ENCODE data around the gene AGPAT3. TPM values are rescaled to one million over a fixed set of nuclear protein-coding genes. Genes with fewer than 3 reads are reported as not detected.

The AGPAT3 gene
- polyA plus RNA-seq, 1 donor: 83.0 TPM

DNA sequence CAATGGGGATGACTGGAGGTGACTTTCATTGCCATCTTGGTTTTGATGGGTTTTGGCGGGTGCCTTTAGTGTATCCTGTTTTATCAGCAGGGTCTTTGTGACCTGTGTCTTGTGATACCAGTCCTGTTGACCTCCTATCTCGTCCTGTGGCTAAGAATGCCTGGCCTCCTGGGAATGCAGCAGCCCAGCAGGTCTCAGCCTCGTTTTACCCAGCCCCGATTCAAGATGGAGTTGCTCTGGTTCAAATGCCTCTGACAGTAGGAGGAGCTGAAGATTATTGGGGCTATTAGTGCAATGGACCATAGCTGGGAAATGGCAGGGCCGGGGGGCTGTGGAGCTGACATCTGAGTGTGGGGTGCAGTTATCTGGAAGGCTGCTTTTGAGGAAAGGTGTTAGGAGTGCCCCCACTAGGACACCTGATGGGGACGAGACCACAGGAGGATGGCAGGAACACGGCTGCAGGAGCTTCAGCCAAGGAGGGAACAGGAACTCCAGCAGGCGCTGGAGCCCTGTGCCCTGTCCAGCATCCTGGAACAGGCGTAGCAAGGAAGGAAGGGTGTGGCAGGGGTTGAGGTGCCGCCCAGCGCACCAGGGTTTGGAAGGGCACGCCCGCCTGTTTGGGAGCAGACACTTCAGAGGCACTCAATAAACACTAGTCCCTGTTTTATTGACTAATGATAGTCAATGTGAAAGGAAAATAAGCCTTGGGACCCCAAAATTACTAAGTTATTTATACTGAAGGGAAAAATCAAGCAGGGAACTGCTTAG, 15.3 kb upstream of the AGPAT3 start:
- Histone ChIP-seq H3K27ac (ENCODE audit: low read length) (no peak overlapping the region), H3K36me3 (ENCODE audit: control insufficient read depth, insufficient read depth, low read length) (no peaks in the 10 kb centered on the region), H3K9me3 (ENCODE audit: control insufficient read depth, low read depth, low read length) (no peaks in the 10 kb centered on the region), H3K4me1 (ENCODE audit: control insufficient read depth, insufficient read depth, low read length) (no peaks in the 10 kb centered on the region), H3K4me3 (ENCODE audit: low read length) (no peak overlapping the region), H3K27me3 (ENCODE audit: control insufficient read depth, insufficient read depth, low read length) (no peaks in the 10 kb centered on the region)
- WGBS (ENCODE audit: insufficient coverage, low lambda C conversion rate): no CpG with 5 or more reads among the region's 13 CpGs
- no peak for DNase-seq

DNA sequence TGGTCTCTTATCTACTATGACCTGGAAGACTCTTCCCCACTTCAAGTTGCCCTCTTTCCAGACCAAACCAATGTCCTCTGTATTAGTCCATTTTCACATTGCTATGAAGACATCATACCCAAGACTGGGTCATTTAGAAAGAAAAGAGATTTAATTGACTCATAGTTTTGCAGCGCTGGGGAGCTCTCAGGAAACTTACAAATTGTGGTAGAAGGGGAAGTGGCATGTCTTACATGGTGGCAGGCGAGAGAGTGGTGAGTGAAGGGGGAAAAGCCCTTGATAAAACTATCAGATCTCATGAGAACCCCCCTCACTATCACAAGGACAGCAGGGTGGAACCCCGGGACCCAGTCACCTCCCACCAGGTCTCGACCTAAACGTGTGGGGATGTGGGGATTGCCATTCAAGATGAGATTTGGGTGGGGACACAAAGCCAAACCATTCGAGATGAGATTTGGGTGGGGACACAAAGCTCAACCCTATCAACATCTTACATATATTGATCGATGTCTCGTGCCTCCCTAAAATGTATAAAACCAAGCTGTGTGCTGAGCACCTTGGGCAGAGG, 14.2 kb upstream of the AGPAT3 start:
- no peaks in the 10 kb centered on the region for H3K4me1 ChIP-seq (ENCODE audit: control insufficient read depth, insufficient read depth, low read length)
- DNase-seq: no peak
- no peak overlapping the region for H3K4me3 ChIP-seq (ENCODE audit: low read length)
- H3K9me3 ChIP-seq (ENCODE audit: control insufficient read depth, low read depth, low read length): no peaks in the 10 kb centered on the region
- H3K27me3 ChIP-seq (ENCODE audit: control insufficient read depth, insufficient read depth, low read length): no peaks in the 10 kb centered on the region
- no peaks in the 10 kb centered on the region for H3K36me3 ChIP-seq (ENCODE audit: control insufficient read depth, insufficient read depth, low read length)
- H3K27ac ChIP-seq (ENCODE audit: low read length): no peak overlapping the region
- WGBS (ENCODE audit: insufficient coverage, low lambda C conversion rate): no CpG with 5 or more reads among the region's 8 CpGs

DNA sequence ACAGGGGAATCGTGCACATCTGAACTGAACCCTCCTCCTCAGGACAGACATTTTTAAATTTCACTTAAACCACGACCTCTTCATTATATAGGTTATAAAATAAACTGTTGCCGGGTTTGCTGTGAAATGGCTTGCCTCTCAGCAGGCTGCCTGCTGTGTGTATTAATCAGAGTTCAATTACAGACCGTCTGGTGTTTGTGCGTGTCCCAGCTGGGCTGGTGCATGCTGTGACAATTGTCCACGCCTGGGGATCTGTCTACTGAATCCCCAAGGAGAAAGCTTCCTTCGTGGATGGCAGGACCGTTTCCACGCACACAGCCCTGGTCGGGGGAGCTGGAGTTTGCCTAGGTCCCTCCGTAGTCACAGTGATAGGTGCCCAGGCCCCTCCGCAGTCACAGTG, 13.4 kb upstream of the AGPAT3 start:
- Histone ChIP-seq H3K4me3 (ENCODE audit: low read length) (no peak overlapping the region), H3K4me1 (ENCODE audit: control insufficient read depth, insufficient read depth, low read length) (no peaks in the 10 kb centered on the region), H3K9me3 (ENCODE audit: control insufficient read depth, low read depth, low read length) (no peaks in the 10 kb centered on the region), H3K36me3 (ENCODE audit: control insufficient read depth, insufficient read depth, low read length) (no peaks in the 10 kb centered on the region), H3K27me3 (ENCODE audit: control insufficient read depth, insufficient read depth, low read length) (no peaks in the 10 kb centered on the region), H3K27ac (ENCODE audit: low read length) (no peak overlapping the region)
- WGBS (ENCODE audit: insufficient coverage, low lambda C conversion rate): no CpG with 5 or more reads among the region's 12 CpGs
- DNase-seq: no peak

DNA sequence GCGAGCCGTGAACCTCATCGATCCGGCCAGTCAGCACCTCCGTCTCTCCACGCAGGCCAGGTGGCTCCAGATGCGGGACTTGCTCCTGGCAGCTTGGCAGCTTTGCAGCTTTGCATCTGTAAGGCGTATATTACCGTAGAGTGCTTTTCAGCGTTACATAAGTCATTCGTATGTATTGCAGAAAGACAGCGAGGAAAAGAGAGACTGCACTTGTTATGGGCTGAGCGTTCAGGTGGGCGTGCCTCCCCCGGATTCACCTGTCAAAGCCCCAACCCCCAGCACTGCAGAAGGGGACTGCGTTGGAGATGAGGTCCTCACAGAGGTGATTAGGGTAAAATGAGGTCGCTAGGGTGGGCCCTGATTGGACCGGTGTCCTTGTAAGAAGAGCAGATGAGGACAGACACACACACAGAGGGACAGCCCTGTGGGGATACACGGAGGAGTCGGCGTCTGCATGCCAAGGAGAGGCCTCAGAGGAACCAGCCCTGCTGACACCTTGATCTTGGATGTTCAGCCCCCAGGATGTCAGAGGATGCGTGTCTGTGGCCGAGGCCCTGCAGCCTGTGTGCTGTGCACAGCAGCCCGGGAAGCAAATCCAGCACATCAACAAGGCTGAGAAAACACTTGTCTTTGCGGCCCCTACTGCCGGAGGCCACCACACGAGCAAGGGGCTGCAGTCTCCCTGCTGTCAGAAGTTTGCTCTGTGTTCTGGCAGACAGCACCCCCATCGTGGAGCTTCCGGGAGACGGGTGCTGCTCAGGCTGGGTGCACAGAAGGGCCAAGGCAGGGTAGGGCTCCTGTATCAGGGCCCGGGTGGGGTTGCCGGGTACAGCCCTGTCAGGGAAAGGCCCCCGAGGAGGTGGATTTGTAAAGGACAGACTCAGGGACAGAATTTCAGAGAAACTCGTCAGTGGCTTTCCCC, 10.9 kb upstream of the AGPAT3 start:
- H3K4me3 ChIP-seq (ENCODE audit: low read length): no peak overlapping the region
- no peak for DNase-seq
- H3K27ac ChIP-seq (ENCODE audit: low read length): no peak overlapping the region
- H3K9me3 ChIP-seq (ENCODE audit: control insufficient read depth, low read depth, low read length): no peaks in the 10 kb centered on the region
- H3K27me3 ChIP-seq (ENCODE audit: control insufficient read depth, insufficient read depth, low read length): no peaks in the 10 kb centered on the region
- no peaks in the 10 kb centered on the region for H3K36me3 ChIP-seq (ENCODE audit: control insufficient read depth, insufficient read depth, low read length)
- no peaks in the 10 kb centered on the region for H3K4me1 ChIP-seq (ENCODE audit: control insufficient read depth, insufficient read depth, low read length)
- WGBS (ENCODE audit: insufficient coverage, low lambda C conversion rate): no CpG with 5 or more reads among the region's 34 CpGs

DNA sequence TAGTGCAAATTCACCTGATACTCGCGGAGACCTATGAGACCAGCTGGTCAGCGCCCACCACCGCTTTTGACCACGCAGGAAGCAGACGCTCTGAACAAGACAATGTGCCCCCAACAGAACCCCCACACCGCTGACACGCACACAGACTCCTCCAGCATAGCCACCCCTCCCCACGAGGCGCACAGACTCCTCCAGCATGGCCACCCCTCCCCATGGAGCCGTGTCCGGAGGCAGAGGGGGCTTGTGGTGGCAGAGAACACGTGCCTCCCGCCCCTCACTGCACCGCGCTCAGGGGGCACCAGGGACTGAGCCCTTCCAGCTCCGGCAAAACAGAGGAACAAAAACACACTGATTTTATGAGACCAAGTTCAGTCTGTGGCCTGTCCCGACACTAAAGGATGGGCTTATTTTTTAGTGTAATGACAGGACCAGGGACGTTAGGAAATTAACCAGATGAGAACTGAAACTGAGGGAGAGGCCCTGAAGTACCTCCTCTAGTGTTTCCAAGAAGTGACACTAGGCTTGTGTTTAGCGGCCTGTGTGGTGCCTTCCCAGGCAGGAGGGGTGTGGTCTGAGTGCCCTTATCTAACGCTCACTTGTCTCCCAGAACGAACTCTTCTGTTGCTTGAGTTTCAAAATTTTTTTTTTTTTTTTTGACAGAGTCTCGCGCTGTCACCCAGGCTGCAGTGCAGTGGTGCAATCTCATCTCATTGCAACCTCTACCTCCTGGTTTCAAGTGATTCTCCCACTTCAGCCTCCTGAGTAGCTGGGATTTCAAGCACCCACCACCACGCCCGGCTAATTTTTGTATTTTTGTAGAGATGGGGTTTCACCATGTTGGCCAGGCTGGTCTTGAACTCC, 10.0 kb upstream of the AGPAT3 start:
- H3K9me3 ChIP-seq (ENCODE audit: control insufficient read depth, low read depth, low read length): no peaks in the 10 kb centered on the region
- WGBS (ENCODE audit: insufficient coverage, low lambda C conversion rate): 30% methylated on average over 2 of the region's 26 CpGs
- no peaks in the 10 kb centered on the region for H3K27me3 ChIP-seq (ENCODE audit: control insufficient read depth, insufficient read depth, low read length)
- no peaks in the 10 kb centered on the region for H3K4me1 ChIP-seq (ENCODE audit: control insufficient read depth, insufficient read depth, low read length)
- no peak overlapping the region for H3K4me3 ChIP-seq (ENCODE audit: low read length)
- DNase-seq: peak in 1 of 2 donors; percentile 33
- no peak overlapping the region for H3K27ac ChIP-seq (ENCODE audit: low read length)
- no peaks in the 10 kb centered on the region for H3K36me3 ChIP-seq (ENCODE audit: control insufficient read depth, insufficient read depth, low read length)

DNA sequence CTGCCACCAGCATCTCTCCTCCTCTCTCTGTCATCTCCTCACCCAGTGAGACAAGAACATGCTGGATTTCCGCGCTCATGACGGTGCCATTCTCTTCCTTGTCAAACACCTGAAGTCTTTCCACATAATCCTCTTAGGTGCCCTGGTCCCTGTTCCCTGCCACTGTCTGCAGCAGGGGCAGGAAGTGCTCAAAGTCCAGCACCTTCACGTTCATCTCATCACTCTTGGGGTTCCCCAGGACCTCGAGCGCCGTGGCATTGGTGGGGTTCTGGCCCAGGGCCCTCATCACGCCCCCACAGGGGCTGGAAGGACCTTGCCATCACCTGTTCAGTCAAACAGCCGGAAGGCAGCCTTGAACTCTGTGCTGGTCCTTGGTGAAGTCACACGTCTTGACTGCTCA, 9.1 kb upstream of the AGPAT3 start:
- H3K4me3 ChIP-seq (ENCODE audit: low read length): no peak overlapping the region
- H3K36me3 ChIP-seq (ENCODE audit: control insufficient read depth, insufficient read depth, low read length): no peaks in the 10 kb centered on the region
- H3K27me3 ChIP-seq (ENCODE audit: control insufficient read depth, insufficient read depth, low read length): no peaks in the 10 kb centered on the region
- H3K9me3 ChIP-seq (ENCODE audit: control insufficient read depth, low read depth, low read length): no peaks in the 10 kb centered on the region
- WGBS (ENCODE audit: insufficient coverage, low lambda C conversion rate): no CpG with 5 or more reads among the region's 10 CpGs
- no peaks in the 10 kb centered on the region for H3K4me1 ChIP-seq (ENCODE audit: control insufficient read depth, insufficient read depth, low read length)
- H3K27ac ChIP-seq (ENCODE audit: low read length): no peak overlapping the region
- DNase-seq: no peak

DNA sequence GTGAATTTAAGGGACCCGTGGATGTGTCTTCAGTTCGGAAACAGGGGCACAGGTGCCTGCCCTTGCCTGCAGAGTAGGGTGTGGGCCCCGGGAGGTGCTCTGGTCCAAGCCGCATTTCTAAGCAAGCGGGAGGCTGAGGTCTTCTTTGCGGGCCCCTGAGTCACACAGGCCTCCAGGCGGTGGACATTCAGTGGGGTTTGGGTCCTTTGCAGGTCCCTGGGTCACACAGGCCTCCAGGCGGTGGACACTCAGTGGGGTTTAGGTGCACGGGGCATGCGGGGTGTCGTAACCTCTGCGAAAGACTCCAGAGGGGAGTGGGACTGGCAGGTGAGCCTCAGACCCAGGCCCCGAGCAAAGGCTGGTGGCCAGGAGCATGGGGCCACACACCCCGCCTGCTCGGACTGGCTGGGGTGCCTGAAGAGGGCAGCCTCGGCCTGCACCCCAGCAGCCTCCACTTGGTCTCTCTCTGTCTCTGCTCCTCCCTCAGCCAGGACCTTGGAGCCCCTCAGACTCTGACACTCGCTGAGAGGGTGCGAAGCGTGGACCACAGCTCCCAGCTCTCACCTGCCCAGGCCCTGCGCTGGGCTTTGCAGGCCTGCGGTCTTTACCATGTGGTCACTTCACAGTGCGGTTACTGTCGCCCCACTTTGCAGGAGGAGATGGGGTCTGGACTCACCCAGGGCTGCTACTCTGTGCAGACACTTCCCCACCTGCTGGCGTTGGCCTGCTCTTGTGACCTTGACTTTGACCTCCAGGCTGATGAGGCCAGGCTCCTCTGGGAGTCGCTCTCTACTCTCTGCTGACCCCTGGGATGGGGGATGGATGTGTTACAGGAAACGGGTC, 6.0 kb upstream of the AGPAT3 start:
- Histone ChIP-seq H3K27ac (ENCODE audit: low read length) (no peak overlapping the region), H3K4me1 (ENCODE audit: control insufficient read depth, insufficient read depth, low read length) (peaks cover 5% of the 10 kb centered on the region), H3K9me3 (ENCODE audit: control insufficient read depth, low read depth, low read length) (no peaks in the 10 kb centered on the region), H3K36me3 (ENCODE audit: control insufficient read depth, insufficient read depth, low read length) (no peaks in the 10 kb centered on the region), H3K4me3 (ENCODE audit: low read length) (no peak overlapping the region), H3K27me3 (ENCODE audit: control insufficient read depth, insufficient read depth, low read length) (no peaks in the 10 kb centered on the region)
- DNase-seq: no peak
- no CpG with 5 or more reads among the region's 26 CpGs for WGBS (ENCODE audit: insufficient coverage, low lambda C conversion rate)

DNA sequence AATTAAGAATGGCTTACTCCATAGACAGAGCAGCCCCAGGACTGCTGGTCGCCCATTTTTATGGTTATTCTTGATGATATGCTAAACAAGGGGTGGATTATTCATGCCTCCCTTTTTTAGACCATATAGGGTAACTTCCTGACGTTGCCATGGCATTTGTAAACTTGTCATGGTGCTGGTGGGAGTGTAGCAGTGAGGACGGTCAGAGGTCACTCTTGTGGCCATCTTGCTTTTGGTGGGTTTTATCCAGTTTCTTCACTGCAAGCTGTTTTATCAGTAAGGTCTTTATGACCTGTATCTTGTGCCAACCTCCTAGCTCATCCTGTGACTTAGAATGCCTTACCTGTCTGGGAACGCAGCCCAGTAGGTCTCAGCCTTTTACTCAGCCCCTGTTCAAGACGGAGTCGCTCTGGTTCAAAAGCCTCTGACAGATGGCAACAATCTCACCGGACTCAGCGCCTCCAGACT, 5.2 kb upstream of the AGPAT3 start:
- Histone ChIP-seq H3K9me3 (ENCODE audit: control insufficient read depth, low read depth, low read length) (no peaks in the 10 kb centered on the region), H3K4me1 (ENCODE audit: control insufficient read depth, insufficient read depth, low read length) (peaks cover 5% of the 10 kb centered on the region), H3K36me3 (ENCODE audit: control insufficient read depth, insufficient read depth, low read length) (no peaks in the 10 kb centered on the region), H3K4me3 (ENCODE audit: low read length) (no peak overlapping the region), H3K27ac (ENCODE audit: low read length) (no peak overlapping the region), H3K27me3 (ENCODE audit: control insufficient read depth, insufficient read depth, low read length) (no peaks in the 10 kb centered on the region)
- WGBS (ENCODE audit: insufficient coverage, low lambda C conversion rate): no CpG with 5 or more reads among the region's 8 CpGs
- DNase-seq: no peak

DNA sequence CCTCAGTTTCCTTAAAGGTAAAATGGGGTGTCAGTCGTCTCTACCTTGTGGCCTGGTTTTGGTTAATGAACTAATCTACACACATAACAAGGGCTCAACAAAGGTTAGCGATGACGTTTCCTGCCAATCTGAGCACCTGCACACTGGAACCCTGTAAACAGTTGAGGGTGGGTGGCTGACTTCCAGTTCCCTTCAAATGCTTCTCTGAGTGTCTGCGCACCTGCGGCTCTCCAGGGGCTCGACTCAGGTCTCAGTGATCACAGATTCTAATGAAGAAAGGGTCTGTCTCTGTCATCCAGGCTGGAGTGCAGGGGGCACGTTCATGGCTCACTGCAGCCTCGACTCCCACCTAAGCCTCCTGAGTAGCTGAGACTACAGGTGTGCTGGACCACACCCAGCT, 3.3 kb upstream of the AGPAT3 start:
- no peak overlapping the region for H3K27ac ChIP-seq (ENCODE audit: low read length)
- no CpG with 5 or more reads among the region's 8 CpGs for whole genome bisulfite sequencing (ENCODE audit: insufficient coverage, low lambda C conversion rate)

More for the DNA sequence above, 3.3 kb upstream of the AGPAT3 start:
- no peaks in the 10 kb centered on the region for H3K9me3 ChIP-seq (ENCODE audit: control insufficient read depth, low read depth, low read length)
- H3K4me1 ChIP-seq (ENCODE audit: control insufficient read depth, insufficient read depth, low read length): peaks cover 5% of the 10 kb centered on the region
- H3K36me3 ChIP-seq (ENCODE audit: control insufficient read depth, insufficient read depth, low read length): no peaks in the 10 kb centered on the region
- H3K27me3 ChIP-seq (ENCODE audit: control insufficient read depth, insufficient read depth, low read length): no peaks in the 10 kb centered on the region
- H3K4me3 ChIP-seq (ENCODE audit: low read length): no peak overlapping the region
- DNase-seq: no peak
